Loucy (cell line): ENCODE data around the gene ALDOB.
A peak's percentile ranks its signal among the peaks of the same experiment; 100 is the strongest.

ENCODE experiments used
- H2AFZ ChIP-seq: fragments of 200-600 bp; sonication (generic); 2 replicates; pipeline ENCODE4 v1.6.0; 2016; ENCODE audit warnings: antibody characterized with exemption, mild to moderate bottlenecking, low read length, moderate library complexity
- H3F3A ChIP-seq: fragments of 200-600 bp; 2 replicates; pipeline ENCODE4 v1.6.0; 2016; ENCODE audit warnings: antibody characterized with exemption, low read depth, mild to moderate bottlenecking
- H3K27me3 ChIP-seq: fragments of 200-600 bp; sonication (generic); 2 replicates; pipeline ENCODE4 v1.6.1; 2014; ENCODE audit warnings: low read length, mild to moderate bottlenecking; ENCODE audit not compliant: insufficient read depth, poor library complexity, severe bottlenecking
- H3K36me3 ChIP-seq: fragments of 200-600 bp; sonication (generic); 2 replicates; pipeline ENCODE4 v1.6.1; 2016; ENCODE audit warnings: low read length; ENCODE audit not compliant: insufficient read depth
- H3K4me1 ChIP-seq: fragments of 200-600 bp; sonication (generic); 2 replicates; pipeline ENCODE4 v1.5.1; 2014; ENCODE audit warnings: low read length, mild to moderate bottlenecking; ENCODE audit not compliant: insufficient read depth, poor library complexity, severe bottlenecking
- H3K4me2 ChIP-seq: fragments of 200-600 bp; sonication (generic); 2 replicates; pipeline ENCODE4 v1.6.0; 2014; ENCODE audit warnings: antibody characterized with exemption, low read length, low read depth, mild to moderate bottlenecking; ENCODE audit not compliant: poor library complexity, severe bottlenecking
- H3K4me3 ChIP-seq: fragments of 200-600 bp; sonication (generic); 2 replicates; pipeline ENCODE4 v1.5.1; 2014; ENCODE audit warnings: low read length, mild to moderate bottlenecking, mixed read lengths; ENCODE audit not compliant: poor library complexity, severe bottlenecking
- H3K79me2 ChIP-seq: fragments of 200-600 bp; sonication (generic); 2 replicates; pipeline ENCODE4 v1.6.1; 2014; ENCODE audit warnings: low read length; ENCODE audit not compliant: insufficient read depth
- H3K9ac ChIP-seq: fragments of 200-600 bp; sonication (generic); 2 replicates; pipeline ENCODE4 v1.6.0; 2014; ENCODE audit warnings: mild to moderate bottlenecking, low read depth, low read length, moderate library complexity; ENCODE audit not compliant: poor library complexity, severe bottlenecking
- H3K9me2 ChIP-seq: fragments of 200-600 bp; sonication (generic); replicated peaks from 2 replicates; pipeline ENCODE4 v1.6.1; 2016; ENCODE audit warnings: low read depth, low read length, mixed read lengths
- H3K9me3 ChIP-seq: fragments of 200-600 bp; sonication (generic); 2 replicates; pipeline ENCODE4 v1.6.1; 2014; ENCODE audit warnings: mild to moderate bottlenecking, antibody characterized with exemption, low read length, low read depth; ENCODE audit not compliant: insufficient read depth
- H4K20me1 ChIP-seq: fragments of 200-600 bp; sonication (generic); 2 replicates; pipeline ENCODE4 v1.6.0; 2014; ENCODE audit warnings: antibody characterized with exemption, low read length, mild to moderate bottlenecking; ENCODE audit not compliant: insufficient read depth, poor library complexity, severe bottlenecking
- EZH2phosphoT487 ChIP-seq: fragments of 200-600 bp; IDR thresholded peaks from 2 replicates; pipeline ENCODE4 v1.6.1; 2018; ENCODE audit warnings: antibody characterized with exemption, mild to moderate bottlenecking, moderate library complexity, borderline replicate concordance
- TF ChIP-seq, protein P1 (sequence below): fragments of 200-600 bp; sonication (generic); conservative IDR thresholded peaks from 2 replicates; pipeline ENCODE4 v1.5.1; 2014; ENCODE audit warnings: mild to moderate bottlenecking, antibody characterized with exemption, low read length

The ALDOB gene

DNA sequence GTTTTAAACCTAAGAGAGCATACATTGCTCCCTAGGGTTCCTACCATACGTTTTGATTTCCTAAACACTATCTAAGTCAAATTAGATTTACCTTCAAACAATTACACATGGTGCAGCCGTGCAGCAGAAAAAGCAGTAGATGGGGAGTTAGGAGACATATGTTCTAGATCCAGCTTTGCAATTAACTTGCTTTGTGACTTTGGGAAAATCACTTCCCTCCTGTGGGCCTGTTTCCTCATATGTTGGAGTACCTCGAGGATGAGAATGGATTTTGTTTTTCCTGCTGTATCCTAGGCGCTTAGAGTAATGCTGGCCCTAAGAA is 37.9 kb downstream of the ALDOB start:
- peak overlapping the region; percentile 95 for H2AFZ ChIP-seq
- H3K9me2 ChIP-seq = no peaks in the 10 kb centered on the region

DNA sequence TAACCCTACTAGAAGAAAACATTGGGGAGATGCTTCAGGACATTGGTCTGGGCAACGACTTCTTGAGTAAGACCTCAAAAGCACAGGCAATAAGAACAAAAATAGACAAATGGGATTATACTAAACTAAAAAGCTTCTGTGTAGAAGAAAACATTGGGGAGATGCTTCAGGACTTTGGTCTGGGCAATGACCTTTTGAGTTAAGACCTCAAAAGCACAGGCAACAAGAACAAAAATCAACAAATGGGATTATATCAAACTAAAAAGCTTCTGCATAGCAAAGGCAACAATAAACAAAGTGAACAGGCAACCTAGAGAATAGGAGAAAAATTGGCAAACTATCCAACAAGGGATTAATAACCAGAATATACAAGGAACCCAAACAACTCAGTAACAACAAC is 40.9 kb downstream of the ALDOB start:
- H3K79me2 ChIP-seq = peaks cover 84% of the 10 kb centered on the region
- TF ChIP-seq, protein P1, sequence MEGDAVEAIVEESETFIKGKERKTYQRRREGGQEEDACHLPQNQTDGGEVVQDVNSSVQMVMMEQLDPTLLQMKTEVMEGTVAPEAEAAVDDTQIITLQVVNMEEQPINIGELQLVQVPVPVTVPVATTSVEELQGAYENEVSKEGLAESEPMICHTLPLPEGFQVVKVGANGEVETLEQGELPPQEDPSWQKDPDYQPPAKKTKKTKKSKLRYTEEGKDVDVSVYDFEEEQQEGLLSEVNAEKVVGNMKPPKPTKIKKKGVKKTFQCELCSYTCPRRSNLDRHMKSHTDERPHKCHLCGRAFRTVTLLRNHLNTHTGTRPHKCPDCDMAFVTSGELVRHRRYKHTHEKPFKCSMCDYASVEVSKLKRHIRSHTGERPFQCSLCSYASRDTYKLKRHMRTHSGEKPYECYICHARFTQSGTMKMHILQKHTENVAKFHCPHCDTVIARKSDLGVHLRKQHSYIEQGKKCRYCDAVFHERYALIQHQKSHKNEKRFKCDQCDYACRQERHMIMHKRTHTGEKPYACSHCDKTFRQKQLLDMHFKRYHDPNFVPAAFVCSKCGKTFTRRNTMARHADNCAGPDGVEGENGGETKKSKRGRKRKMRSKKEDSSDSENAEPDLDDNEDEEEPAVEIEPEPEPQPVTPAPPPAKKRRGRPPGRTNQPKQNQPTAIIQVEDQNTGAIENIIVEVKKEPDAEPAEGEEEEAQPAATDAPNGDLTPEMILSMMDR = no peak
- no peak for TF ChIP-seq EZH2phosphoT487
- H3K9ac ChIP-seq = no peak overlapping the region
- H3F3A ChIP-seq = no peaks in the 10 kb centered on the region
- peak overlapping the region; percentile 19 for H3K4me3 ChIP-seq
- H3K27me3 ChIP-seq = no peaks in the 10 kb centered on the region
- peaks cover 15% of the 10 kb centered on the region for H4K20me1 ChIP-seq
- peak overlapping the region; percentile 91 for H3K4me2 ChIP-seq
- H3K9me2 ChIP-seq = no peaks in the 10 kb centered on the region
- peaks cover 11% of the 10 kb centered on the region for H3K36me3 ChIP-seq
- H3K9me3 ChIP-seq = no peaks in the 10 kb centered on the region
- no peak overlapping the region for H2AFZ ChIP-seq
- H3K4me1 ChIP-seq = peaks cover 28% of the 10 kb centered on the region

More for the DNA sequence above, 37.9 kb downstream of the ALDOB start:
- Histone ChIP-seq H3K79me2 (peaks cover 88% of the 10 kb centered on the region), H3F3A (no peaks in the 10 kb centered on the region), H4K20me1 (peaks cover 21% of the 10 kb centered on the region), H3K4me3 (peak overlapping the region; percentile 83), H3K4me1 (peaks cover 50% of the 10 kb centered on the region), H3K9me3 (no peaks in the 10 kb centered on the region), H3K27me3 (no peaks in the 10 kb centered on the region), H3K36me3 (no peaks in the 10 kb centered on the region), H3K4me2 (peak overlapping the region; percentile 91), H3K9ac (peak overlapping the region; percentile 83)
- TF ChIP-seq, protein P1 = no peak
- no peak for TF ChIP-seq EZH2phosphoT487

DNA sequence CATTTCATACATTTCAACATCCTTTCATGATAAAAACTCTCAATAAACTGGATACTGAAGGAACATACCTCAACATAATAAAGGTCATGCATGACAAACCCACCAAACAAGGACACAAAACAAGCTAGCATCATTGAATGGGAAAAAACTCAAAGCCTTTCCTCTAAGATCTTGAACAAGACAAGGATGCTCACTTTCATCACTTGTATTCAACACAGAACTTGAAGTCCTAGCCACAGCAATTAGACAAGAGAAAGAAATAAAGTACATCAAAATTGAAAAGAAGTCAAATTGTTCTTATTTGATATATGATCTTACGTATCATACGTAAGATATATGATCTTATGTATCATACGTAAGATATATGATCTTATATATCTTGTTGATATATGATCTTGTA is 42.4 kb downstream of the ALDOB start:
- no peaks in the 10 kb centered on the region for H3K9me3 ChIP-seq
- H3K4me1 ChIP-seq = peaks cover 24% of the 10 kb centered on the region
- TF ChIP-seq EZH2phosphoT487 = no peak
- TF ChIP-seq, protein P1 = no peak
- H3K9me2 ChIP-seq = no peaks in the 10 kb centered on the region
- H3K27me3 ChIP-seq = no peaks in the 10 kb centered on the region
- H4K20me1 ChIP-seq = peaks cover 13% of the 10 kb centered on the region
- H3K36me3 ChIP-seq = peaks cover 24% of the 10 kb centered on the region
- H3K79me2 ChIP-seq = peaks cover 72% of the 10 kb centered on the region
- peaks cover 2% of the 10 kb centered on the region; the same call in 1 of the 2 replicates for H3F3A ChIP-seq
- no peak overlapping the region for H3K9ac ChIP-seq
- no peak overlapping the region for H2AFZ ChIP-seq
- peak overlapping the region; percentile 20 for H3K4me3 ChIP-seq
- H3K4me2 ChIP-seq = peak overlapping the region; percentile 35
